Neural cell (in vitro differentiated cells): ENCODE measurements around the gene KNTC1. TPM values are rescaled to one million over a fixed set of nuclear protein-coding genes. Genes with fewer than 3 reads are reported as not detected.
"Not testable (repeated sequence)": the region's sequence is repeated elsewhere in the genome, so short reads cannot be mapped to it uniquely, and the experiment has no call there.

Experiments used
- H2AFZ ChIP-seq: fragments of 200-600, 300-800 bp; sonication (generic), shearing (Covaris generic); 2 replicates; pipeline ENCODE4 v1.6.0; 2014; ENCODE audit warnings: low read depth, mild to moderate bottlenecking, antibody characterized with exemption, low read length, moderate library complexity
- H3F3A ChIP-seq: fragments of 200-600 bp; shearing (Covaris generic); 2 replicates; pipeline ENCODE4 v1.6.1; 2016; ENCODE audit warnings: mild to moderate bottlenecking, moderate library complexity, mixed read lengths, antibody characterized with exemption, low read length; ENCODE audit not compliant: insufficient read depth, poor library complexity, severe bottlenecking
- H3K27ac ChIP-seq: fragments of 200-600, 300-800 bp; sonication (generic), shearing (Covaris generic); 2 replicates; pipeline ENCODE4 v1.5.1; 2014; ENCODE audit warnings: mild to moderate bottlenecking, low read length, moderate library complexity
- H3K27me3 ChIP-seq: fragments of 300-800, 200-600 bp; sonication (generic), shearing (Covaris generic); 2 replicates; pipeline ENCODE4 v1.6.0; 2014; ENCODE audit warnings: mild to moderate bottlenecking, low read depth, low read length, moderate library complexity; ENCODE audit not compliant: insufficient read depth
- H3K36me3 ChIP-seq: fragments of 300-800, 200-600 bp; sonication (generic), shearing (Covaris generic); 2 replicates; pipeline ENCODE4 v1.5.1; 2014; ENCODE audit warnings: mild to moderate bottlenecking, antibody characterized with exemption, low read length, moderate library complexity; ENCODE audit not compliant: insufficient read depth
- H3K4me2 ChIP-seq: fragments of 300-800, 200-600 bp; sonication (generic), shearing (Covaris generic); 2 replicates; pipeline ENCODE4 v1.6.0; 2014; ENCODE audit warnings: mild to moderate bottlenecking, low read length
- H3K4me3 ChIP-seq: fragments of 300-800, 200-600 bp; sonication (generic), shearing (Covaris generic); 2 replicates; pipeline ENCODE4 v1.5.1; 2014; ENCODE audit warnings: mild to moderate bottlenecking, low read length, moderate library complexity
- H3K79me2 ChIP-seq: fragments of 200-600 bp; shearing (Covaris generic); replicated peaks from 2 replicates; pipeline ENCODE4 v1.6.0; 2014; ENCODE audit warnings: mild to moderate bottlenecking, low read length, moderate library complexity; ENCODE audit not compliant: insufficient read depth
- H3K9ac ChIP-seq: fragments of 300-800, 200-600 bp; sonication (generic), shearing (Covaris generic); 2 replicates; pipeline ENCODE4 v1.6.1; 2016; ENCODE audit warnings: mild to moderate bottlenecking, low read length, mixed read lengths
- H3K9me2 ChIP-seq: fragments of 200-600 bp; shearing (Covaris generic); 2 replicates; pipeline ENCODE4 v1.6.1; 2016; ENCODE audit warnings: mild to moderate bottlenecking, low read length, mixed read lengths; ENCODE audit not compliant: insufficient read depth
- H3K9me3 ChIP-seq: fragments of 200-600, 300-800 bp; sonication (generic), shearing (Covaris generic); 2 replicates; pipeline ENCODE4 v1.6.1; 2016; ENCODE audit warnings: mild to moderate bottlenecking, mixed run types, low read length, moderate library complexity, mixed read lengths
- H4K20me1 ChIP-seq: fragments of 200-600 bp; shearing (Covaris generic); 2 replicates; pipeline ENCODE4 v1.6.1; 2016; ENCODE audit warnings: mild to moderate bottlenecking, mixed run types; ENCODE audit not compliant: insufficient read depth
- EP300 ChIP-seq: fragments of 450-650 bp; conservative IDR thresholded peaks from 2 replicates; pipeline ENCODE4 v1.6.1; 2014; ENCODE audit warnings: antibody characterized with exemption, mild to moderate bottlenecking, moderate library complexity; ENCODE audit not compliant: poor library complexity, severe bottlenecking
- EZH2 ChIP-seq: fragments of 200-600, 300-800 bp; shearing (Covaris generic), sonication (generic); IDR thresholded peaks from 2 replicates; pipeline ENCODE4 v1.6.1; 2014; ENCODE audit warnings: antibody characterized with exemption, low read length, borderline replicate concordance, mild to moderate bottlenecking; ENCODE audit not compliant: insufficient read depth, poor library complexity, severe bottlenecking
- MXI1 ChIP-seq: fragments of 450-650 bp; conservative IDR thresholded peaks from 2 replicates; pipeline ENCODE4 v1.6.1; 2014; ENCODE audit warnings: antibody characterized with exemption, mild to moderate bottlenecking; ENCODE audit not compliant: poor library complexity, severe bottlenecking
- POLR2AphosphoS5 ChIP-seq: IDR thresholded peaks from 2 replicates; pipeline ENCODE4 v1.6.1; 2012
- RAD21 ChIP-seq: fragments of 450-650 bp; conservative IDR thresholded peaks from 2 replicates; pipeline ENCODE4 v1.6.1; 2014; ENCODE audit warnings: antibody characterized with exemption, mild to moderate bottlenecking, moderate library complexity
- SMC3 ChIP-seq: fragments of 450-650 bp; conservative IDR thresholded peaks from 2 replicates; pipeline ENCODE4 v1.6.1; 2014; ENCODE audit warnings: antibody characterized with exemption, mild to moderate bottlenecking, moderate library complexity; ENCODE audit not compliant: poor library complexity
- TAF1 ChIP-seq: IDR thresholded peaks from 2 replicates; pipeline ENCODE4 v1.6.1; 2012; ENCODE audit warnings: low read depth
- polyA plus RNA-seq: library from polyadenylated mRNA; depleted of rRNA; stranded (reverse); fragments of >200 nt; gene quantifications from 2 replicates; pipeline ENCODE4 v1.2.3, GENCODE V29; 2014
- TF ChIP-seq, protein P1 (sequence below): fragments of 450-650 bp; IDR thresholded peaks from 2 replicates; pipeline ENCODE4 v1.5.1; 2014; ENCODE audit warnings: antibody characterized with exemption, mild to moderate bottlenecking, moderate library complexity; ENCODE audit not compliant: poor library complexity, severe bottlenecking
- TF ChIP-seq, protein P2 (sequence below): IDR thresholded peaks from 2 replicates; pipeline ENCODE4 v1.6.1; 2012; ENCODE audit warnings: borderline replicate concordance

The KNTC1 gene
- polyA plus RNA-seq, 1 donor from 2014 or later: 16.2 TPM

DNA sequence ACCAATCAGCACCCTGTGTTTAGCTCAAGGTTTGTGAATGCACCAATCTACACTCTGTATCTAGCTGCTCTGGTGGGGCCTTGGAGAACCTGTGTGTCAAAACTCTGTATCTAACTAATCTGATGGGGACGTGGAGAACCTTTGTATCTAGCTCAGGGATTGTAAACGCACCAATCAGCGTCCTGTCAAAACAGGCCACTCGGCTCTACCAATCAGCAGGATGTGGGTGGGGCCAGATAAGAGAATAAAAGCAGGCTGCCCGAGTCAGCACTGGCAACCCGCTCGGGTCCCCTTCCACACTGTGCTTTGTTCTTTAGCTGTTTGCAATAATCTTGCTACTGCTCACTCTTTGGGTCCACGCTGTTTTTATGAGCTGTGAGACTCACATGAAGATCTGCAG lies 65.5 kb downstream of the KNTC1 start:
- H3K9ac ChIP-seq, H3K36me3 ChIP-seq, H3K27me3 ChIP-seq, H3K79me2 ChIP-seq, H3K9me2 ChIP-seq, H3K4me3 ChIP-seq, H4K20me1 ChIP-seq, H3K4me2 ChIP-seq, H3K9me3 ChIP-seq, H3K27ac ChIP-seq, H3F3A ChIP-seq, H2AFZ ChIP-seq: not testable (repeated sequence)

DNA sequence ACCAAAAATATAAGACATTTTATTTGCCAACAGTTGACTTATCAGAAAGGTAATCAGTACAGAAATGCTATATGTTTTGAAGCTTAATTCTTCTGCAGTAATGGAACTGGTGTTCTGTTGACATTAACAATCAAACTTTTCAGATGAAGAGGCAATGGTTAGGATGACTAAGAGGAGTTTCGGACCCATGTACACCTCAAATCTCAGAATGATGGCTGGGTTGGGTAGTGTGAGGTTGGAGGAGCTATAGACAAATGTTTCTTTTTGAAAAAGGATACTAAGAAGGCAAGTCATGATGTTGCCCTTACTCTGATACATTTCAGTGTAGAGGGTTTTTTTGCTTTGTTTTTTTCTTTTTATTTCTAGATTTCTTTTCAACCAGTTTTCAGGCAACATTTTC lies 66.9 kb downstream of the KNTC1 start:
- Histone ChIP-seq H3K4me3 (no peak overlapping the region), H3K4me2 (no peak overlapping the region), H3K9me2 (no peaks in the 10 kb centered on the region), H3F3A (no peaks in the 10 kb centered on the region), H2AFZ (no peak overlapping the region), H3K79me2 (no peaks in the 10 kb centered on the region), H4K20me1 (no peaks in the 10 kb centered on the region), H3K9ac (no peak overlapping the region), H3K9me3 (no peaks in the 10 kb centered on the region), H3K36me3 (no peaks in the 10 kb centered on the region), H3K27me3 (no peaks in the 10 kb centered on the region), H3K27ac (no peak overlapping the region)
- TF ChIP-seq RAD21 (no peak), EP300 (no peak), TAF1 (no peak), MXI1 (no peak), SMC3 (no peak), POLR2AphosphoS5 (no peak), EZH2 (no peak)
- TF ChIP-seq, protein P1, sequence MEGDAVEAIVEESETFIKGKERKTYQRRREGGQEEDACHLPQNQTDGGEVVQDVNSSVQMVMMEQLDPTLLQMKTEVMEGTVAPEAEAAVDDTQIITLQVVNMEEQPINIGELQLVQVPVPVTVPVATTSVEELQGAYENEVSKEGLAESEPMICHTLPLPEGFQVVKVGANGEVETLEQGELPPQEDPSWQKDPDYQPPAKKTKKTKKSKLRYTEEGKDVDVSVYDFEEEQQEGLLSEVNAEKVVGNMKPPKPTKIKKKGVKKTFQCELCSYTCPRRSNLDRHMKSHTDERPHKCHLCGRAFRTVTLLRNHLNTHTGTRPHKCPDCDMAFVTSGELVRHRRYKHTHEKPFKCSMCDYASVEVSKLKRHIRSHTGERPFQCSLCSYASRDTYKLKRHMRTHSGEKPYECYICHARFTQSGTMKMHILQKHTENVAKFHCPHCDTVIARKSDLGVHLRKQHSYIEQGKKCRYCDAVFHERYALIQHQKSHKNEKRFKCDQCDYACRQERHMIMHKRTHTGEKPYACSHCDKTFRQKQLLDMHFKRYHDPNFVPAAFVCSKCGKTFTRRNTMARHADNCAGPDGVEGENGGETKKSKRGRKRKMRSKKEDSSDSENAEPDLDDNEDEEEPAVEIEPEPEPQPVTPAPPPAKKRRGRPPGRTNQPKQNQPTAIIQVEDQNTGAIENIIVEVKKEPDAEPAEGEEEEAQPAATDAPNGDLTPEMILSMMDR: no peak

DNA sequence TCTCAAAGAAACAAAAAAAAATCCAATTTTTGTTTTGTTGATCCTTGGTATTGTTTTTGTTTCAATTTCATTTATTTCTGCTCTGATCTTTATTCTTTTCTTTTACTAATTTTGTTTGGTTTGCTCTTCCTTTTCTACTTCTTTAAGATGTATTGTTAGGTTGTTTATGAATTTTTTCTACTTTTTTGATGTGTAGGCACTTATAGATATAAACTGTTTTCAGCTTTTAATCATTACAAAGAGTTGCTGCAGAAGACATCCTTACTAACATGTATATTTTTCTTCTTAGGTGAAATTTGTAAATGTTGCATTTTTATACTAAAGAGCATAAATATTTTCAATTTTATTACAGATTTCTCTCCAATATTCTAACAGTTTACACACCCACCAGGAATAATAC lies 69.8 kb downstream of the KNTC1 start:
- H4K20me1 ChIP-seq: no peaks in the 10 kb centered on the region
- H3K4me3 ChIP-seq: no peak overlapping the region
- H3K4me2 ChIP-seq: no peak overlapping the region
- no peak overlapping the region for H2AFZ ChIP-seq
- no peaks in the 10 kb centered on the region for H3K27me3 ChIP-seq
- no peaks in the 10 kb centered on the region for H3K36me3 ChIP-seq
- no peak overlapping the region for H3K27ac ChIP-seq
- no peaks in the 10 kb centered on the region for H3K79me2 ChIP-seq
- H3F3A ChIP-seq: no peaks in the 10 kb centered on the region
- TF ChIP-seq SMC3: no peak
- TF ChIP-seq, protein P1: no peak
- TF ChIP-seq TAF1: no peak
- no peak for TF ChIP-seq EP300
- TF ChIP-seq MXI1: no peak
- TF ChIP-seq, protein P2, sequence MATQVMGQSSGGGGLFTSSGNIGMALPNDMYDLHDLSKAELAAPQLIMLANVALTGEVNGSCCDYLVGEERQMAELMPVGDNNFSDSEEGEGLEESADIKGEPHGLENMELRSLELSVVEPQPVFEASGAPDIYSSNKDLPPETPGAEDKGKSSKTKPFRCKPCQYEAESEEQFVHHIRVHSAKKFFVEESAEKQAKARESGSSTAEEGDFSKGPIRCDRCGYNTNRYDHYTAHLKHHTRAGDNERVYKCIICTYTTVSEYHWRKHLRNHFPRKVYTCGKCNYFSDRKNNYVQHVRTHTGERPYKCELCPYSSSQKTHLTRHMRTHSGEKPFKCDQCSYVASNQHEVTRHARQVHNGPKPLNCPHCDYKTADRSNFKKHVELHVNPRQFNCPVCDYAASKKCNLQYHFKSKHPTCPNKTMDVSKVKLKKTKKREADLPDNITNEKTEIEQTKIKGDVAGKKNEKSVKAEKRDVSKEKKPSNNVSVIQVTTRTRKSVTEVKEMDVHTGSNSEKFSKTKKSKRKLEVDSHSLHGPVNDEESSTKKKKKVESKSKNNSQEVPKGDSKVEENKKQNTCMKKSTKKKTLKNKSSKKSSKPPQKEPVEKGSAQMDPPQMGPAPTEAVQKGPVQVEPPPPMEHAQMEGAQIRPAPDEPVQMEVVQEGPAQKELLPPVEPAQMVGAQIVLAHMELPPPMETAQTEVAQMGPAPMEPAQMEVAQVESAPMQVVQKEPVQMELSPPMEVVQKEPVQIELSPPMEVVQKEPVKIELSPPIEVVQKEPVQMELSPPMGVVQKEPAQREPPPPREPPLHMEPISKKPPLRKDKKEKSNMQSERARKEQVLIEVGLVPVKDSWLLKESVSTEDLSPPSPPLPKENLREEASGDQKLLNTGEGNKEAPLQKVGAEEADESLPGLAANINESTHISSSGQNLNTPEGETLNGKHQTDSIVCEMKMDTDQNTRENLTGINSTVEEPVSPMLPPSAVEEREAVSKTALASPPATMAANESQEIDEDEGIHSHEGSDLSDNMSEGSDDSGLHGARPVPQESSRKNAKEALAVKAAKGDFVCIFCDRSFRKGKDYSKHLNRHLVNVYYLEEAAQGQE: no peak
- TF ChIP-seq RAD21: no peak
- no peak for TF ChIP-seq POLR2AphosphoS5
- H3K9me2 ChIP-seq: no peaks in the 10 kb centered on the region
- H3K9ac ChIP-seq: no peak overlapping the region
- H3K9me3 ChIP-seq: no peaks in the 10 kb centered on the region
